Uterus (tissue), 2 donors: ENCODE data around the gene TUFT1.

Source experiments
- POLR2A ChIP-seq, 2 donors: fragments of 450-650 bp; IDR thresholded peaks; one replicate each; pipeline ENCODE4 v1.6.1; 2016; ENCODE audit warnings: antibody characterized with exemption in 2 of 2, mild to moderate bottlenecking in 1 of 2, moderate library complexity in 1 of 2
- TF ChIP-seq, protein P1 (sequence below), 4 experiments: fragments of 200-600 bp in 2 of 4; fragments of 450-650 bp in 2 of 4; sonication (generic) in 2 of 4; IDR thresholded peaks; one replicate each; pipeline ENCODE4 v1.5.1; 2016 to 2019; ENCODE audit warnings: antibody characterized with exemption in 4 of 4, mild to moderate bottlenecking in 2 of 4, moderate library complexity in 1 of 4

DNA sequence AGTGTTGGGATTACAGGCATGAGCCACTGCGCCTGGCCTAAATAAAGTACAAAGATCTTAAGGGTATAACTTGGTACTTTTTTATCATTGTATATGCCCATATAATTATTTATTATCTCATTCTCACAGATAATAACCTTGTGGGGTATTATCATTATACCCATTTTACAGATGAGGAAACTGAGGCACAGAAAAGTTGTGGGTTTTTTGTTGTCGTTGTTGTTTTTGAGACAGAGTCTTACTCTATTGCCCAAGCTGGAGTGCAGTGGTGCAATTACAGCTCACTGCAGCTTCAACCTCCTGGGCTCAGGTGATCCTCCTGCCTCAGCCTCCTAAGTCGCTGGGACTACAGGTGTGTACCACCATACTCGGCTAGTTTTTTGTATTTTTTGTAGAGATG is 24.8 kb upstream of the TUFT1 start:
- no peak for TF ChIP-seq POLR2A (IDR thresholded peaks at IDR 0.05)
- TF ChIP-seq, protein P1, sequence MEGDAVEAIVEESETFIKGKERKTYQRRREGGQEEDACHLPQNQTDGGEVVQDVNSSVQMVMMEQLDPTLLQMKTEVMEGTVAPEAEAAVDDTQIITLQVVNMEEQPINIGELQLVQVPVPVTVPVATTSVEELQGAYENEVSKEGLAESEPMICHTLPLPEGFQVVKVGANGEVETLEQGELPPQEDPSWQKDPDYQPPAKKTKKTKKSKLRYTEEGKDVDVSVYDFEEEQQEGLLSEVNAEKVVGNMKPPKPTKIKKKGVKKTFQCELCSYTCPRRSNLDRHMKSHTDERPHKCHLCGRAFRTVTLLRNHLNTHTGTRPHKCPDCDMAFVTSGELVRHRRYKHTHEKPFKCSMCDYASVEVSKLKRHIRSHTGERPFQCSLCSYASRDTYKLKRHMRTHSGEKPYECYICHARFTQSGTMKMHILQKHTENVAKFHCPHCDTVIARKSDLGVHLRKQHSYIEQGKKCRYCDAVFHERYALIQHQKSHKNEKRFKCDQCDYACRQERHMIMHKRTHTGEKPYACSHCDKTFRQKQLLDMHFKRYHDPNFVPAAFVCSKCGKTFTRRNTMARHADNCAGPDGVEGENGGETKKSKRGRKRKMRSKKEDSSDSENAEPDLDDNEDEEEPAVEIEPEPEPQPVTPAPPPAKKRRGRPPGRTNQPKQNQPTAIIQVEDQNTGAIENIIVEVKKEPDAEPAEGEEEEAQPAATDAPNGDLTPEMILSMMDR (IDR thresholded peaks at IDR 0.05) = no peak
